HG03066 (cell line): ENCODE data around the gene PAQR4.

Experiments used
- ATAC-seq: cut with Tn5 transposase; IDR thresholded peaks from one replicate; pipeline ENCODE4 v1.9.1; 2021; ENCODE audit warnings: low read depth; ENCODE audit not compliant: unreplicated experiment

The PAQR4 gene

GRCh38 chr16:2977440-2977839, 8.3 kb downstream of the PAQR4 start:
- ATAC-seq, result no peak

GRCh38 chr16:2979669-2980226, 10.6 kb downstream of the PAQR4 start:
- ATAC-seq, result no peak

DNA sequence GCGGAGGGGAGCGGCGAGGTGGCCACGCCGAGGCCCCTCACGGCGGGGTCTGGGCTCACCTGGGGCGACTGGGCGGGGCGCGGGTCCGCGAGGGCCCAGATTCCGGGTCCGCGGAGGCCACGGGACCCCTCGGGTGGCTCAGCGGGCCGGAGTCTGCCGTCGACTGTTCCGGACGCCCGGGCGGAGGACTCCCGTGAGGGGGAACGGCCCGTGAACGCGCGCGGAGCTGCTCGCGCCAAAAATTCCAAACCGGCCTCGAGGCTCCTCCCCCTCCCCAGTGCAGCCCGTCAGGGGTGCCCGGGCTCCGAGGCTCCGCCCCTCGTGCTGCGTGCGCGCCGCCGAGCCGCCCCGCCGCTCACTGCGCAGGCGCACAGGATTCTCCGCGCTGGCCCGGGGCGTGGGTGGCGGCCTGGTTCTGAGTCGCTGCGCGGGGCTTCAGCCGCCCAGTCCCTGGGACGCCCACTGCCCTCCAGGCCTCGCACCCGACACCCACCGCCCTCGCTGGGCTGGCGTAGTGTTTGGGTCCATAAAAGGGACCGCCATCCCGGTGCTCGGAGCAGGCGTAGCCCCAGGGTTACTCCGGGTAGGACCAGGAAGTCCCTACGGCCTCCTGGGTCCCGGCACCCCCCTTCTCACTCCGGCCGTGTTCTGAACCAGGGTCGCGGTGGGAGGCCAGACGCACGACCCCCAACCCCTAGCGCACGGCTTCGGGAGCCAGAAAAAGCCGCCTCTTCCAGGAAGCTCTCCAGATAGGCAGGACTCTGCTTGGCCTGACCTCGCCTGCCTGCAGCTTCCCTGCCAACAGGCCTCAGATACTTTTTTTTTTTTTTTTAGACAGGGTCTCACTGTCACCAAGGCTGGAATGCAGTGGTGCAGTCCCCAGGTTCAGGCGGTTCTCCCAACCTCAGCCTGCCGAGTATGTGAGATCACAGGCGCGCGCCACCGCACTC, 11.4 kb downstream of the PAQR4 start, which contains the start of gene PKMYT1:
Gene PKMYT1 (minus strand): TSS at position 220 of the 950 bp plus-strand sequence. CDS start 789 bp downstream, outside the sequence.
- ATAC-seq, result peak; percentile 72

DNA sequence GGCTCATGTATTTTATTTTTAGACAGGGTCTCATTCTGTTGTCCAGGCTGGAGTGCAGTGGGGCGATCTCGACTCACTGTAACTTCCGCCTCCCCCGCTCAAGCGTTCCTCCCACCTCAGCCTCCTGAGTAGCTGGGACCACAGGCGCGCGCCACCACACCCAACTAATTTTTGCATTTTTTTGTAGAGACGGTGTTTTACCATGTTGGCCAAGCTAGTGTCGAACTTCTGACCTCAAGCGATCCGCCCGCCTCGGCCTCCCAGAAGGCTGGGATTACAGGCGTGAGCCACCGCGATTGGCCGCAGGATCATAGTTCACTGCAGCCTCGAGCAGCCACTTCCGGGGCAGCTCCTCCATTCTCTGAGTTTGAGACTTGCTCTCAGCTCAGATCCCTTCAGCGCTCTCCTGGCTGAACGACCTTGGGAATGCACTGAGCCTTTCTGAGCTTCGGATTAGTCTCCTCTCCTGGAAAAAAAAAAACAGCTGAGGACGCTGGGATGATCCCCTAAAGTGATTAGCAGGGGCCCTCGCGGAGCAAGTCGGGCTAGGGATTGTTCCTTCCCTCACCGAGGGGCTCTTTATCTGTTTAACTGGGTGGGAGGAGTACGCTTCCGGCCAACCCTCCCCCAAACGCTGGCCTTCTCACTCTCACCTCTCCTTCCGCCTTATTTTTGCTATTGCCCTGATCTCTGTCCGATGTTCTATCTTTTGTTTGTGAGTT, 12.2 kb downstream of the PAQR4 start:
- no peak for ATAC-seq

DNA sequence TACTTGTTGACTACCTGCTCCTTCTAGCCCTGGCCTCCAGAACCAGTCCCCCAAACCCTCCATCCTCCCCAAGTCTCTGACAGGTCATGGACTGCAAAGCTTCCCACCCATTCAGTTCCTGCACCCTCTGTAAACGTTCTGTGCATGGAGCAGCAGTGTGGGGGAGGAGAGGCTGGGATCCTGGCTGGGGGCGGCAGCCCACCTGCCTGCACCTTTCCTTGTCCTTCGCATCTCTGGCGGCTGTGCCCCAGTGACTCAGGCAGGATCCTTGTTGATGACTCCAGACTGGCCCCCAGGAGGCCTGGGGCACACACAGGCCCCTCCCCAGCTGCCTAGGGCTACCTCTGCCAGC, 12.7 kb downstream of the PAQR4 start:
- ATAC-seq, result no peak

DNA sequence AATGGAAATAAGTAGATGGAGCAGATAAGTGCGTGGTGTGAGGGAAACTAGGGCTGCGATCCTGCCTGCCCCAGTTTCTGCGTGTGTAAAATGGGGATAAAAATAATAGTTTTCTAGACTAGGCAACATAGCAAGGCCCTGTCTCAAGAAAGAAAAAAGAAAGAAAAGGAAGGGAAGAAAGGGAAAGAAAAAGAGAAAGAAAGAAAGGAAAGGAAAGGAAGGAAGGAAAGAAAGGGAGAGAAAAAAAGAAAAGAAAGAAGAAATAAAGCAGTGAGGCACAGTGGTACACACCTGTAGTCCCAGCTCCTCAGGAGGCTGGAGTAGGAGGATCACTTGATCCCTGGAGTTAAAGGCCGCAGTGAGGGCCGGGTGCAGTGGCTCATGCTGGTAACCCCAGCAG, 13.3 kb downstream of the PAQR4 start:
- ATAC-seq, result no peak

DNA sequence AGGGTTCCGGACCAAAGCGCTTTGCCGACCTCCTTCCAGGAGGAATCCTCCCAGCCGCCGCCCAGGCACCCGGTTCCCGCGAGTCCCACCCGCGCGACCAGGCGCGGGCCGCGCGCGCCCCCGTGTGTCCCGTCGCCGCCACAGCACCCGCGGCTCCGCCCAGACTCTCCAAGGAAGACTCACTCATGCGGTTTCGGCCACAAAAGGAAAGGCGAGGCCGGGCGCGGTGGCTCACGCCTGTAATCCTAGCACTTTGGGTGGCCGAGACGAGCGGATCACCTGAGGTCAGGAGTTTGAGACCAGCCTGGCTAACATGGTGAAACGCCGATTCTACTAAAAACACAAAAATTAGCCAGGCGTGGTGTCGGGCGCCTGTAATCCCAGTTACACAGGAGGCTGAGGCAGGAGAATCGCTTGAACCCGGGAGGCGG, 14.6 kb downstream of the PAQR4 start:
- no peak for ATAC-seq

GRCh38 chr16:2985462-2985861, 16.3 kb downstream of the PAQR4 start:
- ATAC-seq, result no peak

GRCh38 chr16:2985893-2986355, 16.8 kb downstream of the PAQR4 start:
- no peak for ATAC-seq

DNA sequence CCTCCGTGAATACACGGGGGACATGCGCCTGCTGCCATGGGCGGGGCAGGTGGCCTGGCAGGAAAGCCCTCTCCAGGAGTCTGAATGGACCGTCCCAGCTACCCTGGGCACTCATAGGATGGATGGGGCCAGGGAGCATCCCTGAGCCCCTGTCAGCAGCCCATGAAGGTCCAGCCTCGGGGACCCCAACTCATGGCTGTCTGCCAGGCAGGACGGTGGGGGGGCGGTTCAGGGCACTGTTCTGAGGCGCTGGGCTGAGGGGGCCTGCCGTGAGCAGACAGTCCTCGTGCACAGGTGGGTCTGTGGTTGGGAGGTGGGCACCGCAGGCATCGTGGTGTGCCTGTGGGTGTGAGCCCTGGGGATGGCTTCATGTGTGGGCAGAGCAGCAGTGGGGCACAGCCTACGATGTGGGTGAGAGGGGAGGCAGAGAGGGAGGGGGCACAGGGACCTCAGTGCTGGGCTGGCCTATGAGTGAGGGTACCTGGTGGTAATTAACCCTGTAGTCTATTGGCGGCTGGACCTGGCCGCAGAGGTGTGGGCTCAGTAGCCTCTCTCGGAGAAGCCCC, 17.6 kb downstream of the PAQR4 start:
- ATAC-seq, result no peak

GRCh38 chr16:2987286-2987685, 18.1 kb downstream of the PAQR4 start:
- ATAC-seq, result no peak

DNA sequence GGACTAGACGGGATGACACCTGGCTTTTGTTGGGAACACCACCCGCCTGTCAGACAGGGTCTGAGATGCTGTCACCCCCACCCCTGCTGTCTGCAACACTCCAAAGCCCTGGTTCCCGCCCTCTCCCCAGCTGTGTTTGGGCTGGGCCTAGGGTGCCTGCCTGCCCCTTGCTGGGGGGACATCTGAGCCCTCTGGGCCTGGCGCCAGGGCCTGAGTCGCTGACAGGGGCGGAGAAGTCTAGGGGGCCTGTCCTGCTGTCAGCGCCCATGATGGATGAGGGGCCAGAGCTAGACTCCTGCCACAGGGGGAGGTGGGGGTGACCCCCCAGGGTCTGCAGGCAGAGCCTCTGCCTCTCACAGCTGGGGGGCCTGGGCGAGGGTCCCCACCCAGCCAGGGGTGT, 18.7 kb downstream of the PAQR4 start:
- ATAC-seq, result no peak

GRCh38 chr16:2988590-2989099, 19.5 kb downstream of the PAQR4 start:
- no peak for ATAC-seq

GRCh38 chr16:2990891-2991290, 21.7 kb downstream of the PAQR4 start:
- ATAC-seq, result no peak

- no peak for ATAC-seq
Observed at GRCh38 chr16:2991566-2992261, 22.6 kb downstream of the PAQR4 start.

- ATAC-seq, result no peak
Observed at GRCh38 chr16:2992383-2993081, 23.4 kb downstream of the PAQR4 start.

DNA sequence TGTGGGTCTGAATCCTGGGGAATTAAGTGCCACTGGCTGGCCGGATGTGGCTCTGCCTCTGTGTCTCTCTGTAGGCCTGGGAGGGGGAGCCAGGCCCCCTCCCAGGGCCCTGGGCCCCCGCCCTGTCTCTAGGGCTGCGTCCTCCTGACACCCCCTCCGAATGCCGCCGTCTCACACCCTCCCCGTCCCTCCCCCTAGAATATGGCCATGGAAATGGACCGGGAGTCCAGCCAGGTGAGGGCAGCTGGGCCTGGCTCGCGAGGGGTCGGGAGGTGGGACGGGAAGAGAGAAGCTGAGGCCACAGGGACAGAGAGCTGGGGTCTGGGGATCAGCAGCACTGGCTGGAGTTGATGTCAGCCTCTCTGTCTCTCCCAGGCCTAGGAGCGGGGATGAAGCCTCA, 27.1 kb downstream of the PAQR4 start:
- no peak for ATAC-seq

DNA sequence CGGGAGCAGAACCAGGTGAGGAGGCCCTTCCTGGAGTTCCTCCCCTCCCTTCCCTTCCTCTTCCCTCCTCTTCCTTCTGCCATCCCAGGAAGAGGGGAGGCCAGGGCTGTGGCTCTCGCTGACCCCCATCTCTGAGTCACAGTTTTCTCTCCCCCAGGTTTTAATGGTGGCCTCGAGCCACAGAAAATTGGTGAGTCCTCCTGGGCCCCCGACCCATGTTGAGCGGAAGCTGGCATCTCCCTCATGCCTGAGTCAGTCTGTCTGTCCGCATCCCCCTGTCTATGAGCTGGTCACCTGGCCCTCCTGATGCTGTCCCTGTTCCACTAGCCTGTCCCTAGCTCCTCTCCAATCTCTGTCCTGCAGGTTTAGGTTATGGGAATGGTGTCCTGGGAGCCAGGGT, 30.8 kb downstream of the PAQR4 start:
- ATAC-seq, result no peak

- ATAC-seq, result no peak
Observed at GRCh38 chr16:3000540-3000939, 31.4 kb downstream of the PAQR4 start.

- ATAC-seq, result no peak
Observed at GRCh38 chr16:3001316-3001715, 32.2 kb downstream of the PAQR4 start.
